SJCRH30 (cell line): ENCODE data around the gene GPC1. TPM values are rescaled to one million over a fixed set of nuclear protein-coding genes. Genes with fewer than 3 reads are reported as not detected.

Source experiments
- DNase-seq, 2 experiments: peaks; one replicate each; pipeline ENCODE4 v3.0.0-alpha.2; 2015 to 2020
- H3K27ac ChIP-seq: fragments of 250-450 bp; sonication (Bioruptor Pico); 2 replicates; pipeline ENCODE4 v1.5.1; 2020; ENCODE audit warnings: mild to moderate bottlenecking, moderate library complexity
- H3K27me3 ChIP-seq: fragments of 250-450 bp; sonication (Bioruptor Pico); 2 replicates; pipeline ENCODE4 v1.5.1; 2020; ENCODE audit warnings: mild to moderate bottlenecking, moderate library complexity
- H3K36me3 ChIP-seq: fragments of 250-450 bp; sonication (Bioruptor Pico); 2 replicates; pipeline ENCODE4 v1.5.1; 2020; ENCODE audit warnings: mild to moderate bottlenecking, moderate library complexity
- H3K4me1 ChIP-seq: fragments of 250-450 bp; sonication (Bioruptor Pico); 2 replicates; pipeline ENCODE4 v1.5.1; 2020; ENCODE audit warnings: mild to moderate bottlenecking, moderate library complexity
- H3K4me3 ChIP-seq: fragments of 250-450 bp; sonication (Bioruptor Pico); 2 replicates; pipeline ENCODE4 v1.5.1; 2020; ENCODE audit warnings: mild to moderate bottlenecking, moderate library complexity
- H3K9me3 ChIP-seq: fragments of 250-450 bp; sonication (Bioruptor Pico); replicated peaks from 2 replicates; pipeline ENCODE4 v1.5.1; 2020; ENCODE audit warnings: mild to moderate bottlenecking, moderate library complexity
- total RNA-seq: library from RNA; depleted of rRNA; stranded (reverse); fragments of >200 nt; shearing (Covaris generic); gene quantifications from 2 replicates; pipeline ENCODE4 v1.2.3, GENCODE V29; 2014

Gene GPC1
- total RNA-seq, 1 experiment from 2014 or later, result 78.1 TPM

- Histone ChIP-seq H3K4me1 (no peaks in the 10 kb centered on the region), H3K36me3 (no peaks in the 10 kb centered on the region), H3K9me3 (no peaks in the 10 kb centered on the region), H3K27me3 (peaks cover 24% of the 10 kb centered on the region), H3K4me3 (no peak overlapping the region), H3K27ac (no peak overlapping the region)
- DNase-seq, result no peak
Observed at GRCh38 chr2:240402566-240403272, 32.7 kb upstream of the GPC1 start.

GRCh38 chr2:240403396-240404104, 31.9 kb upstream of the GPC1 start:
- Histone ChIP-seq H3K4me3 (no peak overlapping the region), H3K9me3 (no peaks in the 10 kb centered on the region), H3K4me1 (no peaks in the 10 kb centered on the region), H3K27me3 (peaks cover 20% of the 10 kb centered on the region), H3K27ac (no peak overlapping the region), H3K36me3 (no peaks in the 10 kb centered on the region)
- DNase-seq, result no peak

- no peaks in the 10 kb centered on the region for H3K4me1 ChIP-seq
- DNase-seq, result no peak
- no peak overlapping the region for H3K4me3 ChIP-seq
- H3K27ac ChIP-seq, result no peak overlapping the region
- no peaks in the 10 kb centered on the region for H3K36me3 ChIP-seq
- H3K9me3 ChIP-seq, result no peaks in the 10 kb centered on the region
- peaks cover 18% of the 10 kb centered on the region for H3K27me3 ChIP-seq
Observed at GRCh38 chr2:240404174-240404852, 31.1 kb upstream of the GPC1 start.

- H3K27me3 ChIP-seq, result peaks cover 12% of the 10 kb centered on the region
- no peak for DNase-seq
- no peaks in the 10 kb centered on the region for H3K36me3 ChIP-seq
- H3K27ac ChIP-seq, result no peak overlapping the region
- H3K4me1 ChIP-seq, result no peaks in the 10 kb centered on the region
- H3K9me3 ChIP-seq, result no peaks in the 10 kb centered on the region
- H3K4me3 ChIP-seq, result no peak overlapping the region
Observed at GRCh38 chr2:240405133-240405532, 30.3 kb upstream of the GPC1 start.

GRCh38 chr2:240405684-240406313, 29.7 kb upstream of the GPC1 start:
- H3K27ac ChIP-seq, result no peak overlapping the region
- DNase-seq, result no peak
- H3K4me3 ChIP-seq, result no peak overlapping the region
- peaks cover 9% of the 10 kb centered on the region for H3K27me3 ChIP-seq
- H3K4me1 ChIP-seq, result no peaks in the 10 kb centered on the region
- H3K36me3 ChIP-seq, result no peaks in the 10 kb centered on the region
- no peaks in the 10 kb centered on the region for H3K9me3 ChIP-seq

GRCh38 chr2:240407090-240407489, 28.4 kb upstream of the GPC1 start:
- H3K4me3 ChIP-seq, result no peak overlapping the region
- H3K36me3 ChIP-seq, result no peaks in the 10 kb centered on the region
- H3K9me3 ChIP-seq, result no peaks in the 10 kb centered on the region
- H3K27ac ChIP-seq, result no peak overlapping the region
- no peaks in the 10 kb centered on the region; the same call in 1 of the 2 replicates for H3K27me3 ChIP-seq
- peaks cover 3% of the 10 kb centered on the region for H3K4me1 ChIP-seq
- no peak for DNase-seq

- Histone ChIP-seq H3K4me3 (no peak overlapping the region), H3K36me3 (no peaks in the 10 kb centered on the region), H3K4me1 (peaks cover 8% of the 10 kb centered on the region), H3K27me3 (no peaks in the 10 kb centered on the region; the same call in 1 of the 2 replicates), H3K9me3 (0 out of 2 replicates have a peak, but pooled peaks cover 1% of the 10 kb centered on the region), H3K27ac (no peak overlapping the region)
- DNase-seq, result no peak
Observed at GRCh38 chr2:240410004-240410403, 25.5 kb upstream of the GPC1 start.

- peaks cover 8% of the 10 kb centered on the region for H3K4me1 ChIP-seq
- H3K27me3 ChIP-seq, result no peaks in the 10 kb centered on the region; the same call in 1 of the 2 replicates
- H3K4me3 ChIP-seq, result no peak overlapping the region
- H3K27ac ChIP-seq, result no peak overlapping the region
- no peaks in the 10 kb centered on the region for H3K36me3 ChIP-seq
- H3K9me3 ChIP-seq, result 0 out of 2 replicates have a peak, but pooled peaks cover 2% of the 10 kb centered on the region
- no peak for DNase-seq
Observed at GRCh38 chr2:240410808-240411207, 24.7 kb upstream of the GPC1 start.

- no peaks in the 10 kb centered on the region for H3K36me3 ChIP-seq
- no peak overlapping the region for H3K4me3 ChIP-seq
- 0 out of 2 replicates have a peak, but pooled peaks cover 2% of the 10 kb centered on the region for H3K9me3 ChIP-seq
- peak in 1 of 2 experiments; percentile 1 for DNase-seq
- H3K27ac ChIP-seq, result no peak overlapping the region
- no peaks in the 10 kb centered on the region for H3K27me3 ChIP-seq
- H3K4me1 ChIP-seq, result peaks cover 8% of the 10 kb centered on the region
Observed at GRCh38 chr2:240411261-240412160, 24.0 kb upstream of the GPC1 start.

GRCh38 chr2:240412211-240412861, 23.1 kb upstream of the GPC1 start:
- H3K4me1 ChIP-seq, result peaks cover 8% of the 10 kb centered on the region
- H3K4me3 ChIP-seq, result no peak overlapping the region
- DNase-seq, result peak; percentile 71 to 75
- no peaks in the 10 kb centered on the region for H3K27me3 ChIP-seq
- no peaks in the 10 kb centered on the region for H3K36me3 ChIP-seq
- 0 out of 2 replicates have a peak, but pooled peaks cover 2% of the 10 kb centered on the region for H3K9me3 ChIP-seq
- no peak overlapping the region for H3K27ac ChIP-seq

- no peaks in the 10 kb centered on the region for H3K27me3 ChIP-seq
- H3K27ac ChIP-seq, result no peak overlapping the region
- DNase-seq, result no peak
- 0 out of 2 replicates have a peak, but pooled peaks cover 2% of the 10 kb centered on the region for H3K9me3 ChIP-seq
- H3K4me1 ChIP-seq, result peaks cover 8% of the 10 kb centered on the region
- H3K4me3 ChIP-seq, result no peak overlapping the region
- H3K36me3 ChIP-seq, result no peaks in the 10 kb centered on the region
Observed at GRCh38 chr2:240412975-240413812, 22.3 kb upstream of the GPC1 start.

GRCh38 chr2:240413813-240414429, 21.5 kb upstream of the GPC1 start:
- DNase-seq, result no peak
- H3K27ac ChIP-seq, result no peak overlapping the region
- peaks cover 8% of the 10 kb centered on the region for H3K4me1 ChIP-seq

More at GRCh38 chr2:240413813-240414429, 21.5 kb upstream of the GPC1 start:
- H3K9me3 ChIP-seq, result 0 out of 2 replicates have a peak, but pooled peaks cover 2% of the 10 kb centered on the region
- no peaks in the 10 kb centered on the region for H3K36me3 ChIP-seq
- no peaks in the 10 kb centered on the region for H3K27me3 ChIP-seq
- H3K4me3 ChIP-seq, result no peak overlapping the region
